Renal cortex interstitium (tissue), 11 donors: Measurements from ENCODE around the gene IFI27L1. TPM values are rescaled to one million over a fixed set of nuclear protein-coding genes. Genes with fewer than 3 reads are reported as not detected.

ENCODE experiments used
- DNase-seq, 11 donors: peaks; one replicate each; pipeline ENCODE4 v3.0.0-alpha.2; 2013; ENCODE audit warnings: low read depth in 9 of 11, low spot score in 4 of 11; ENCODE audit errors: extremely low read depth in 1 of 11
- polyA plus RNA-seq, 3 donors: library from polyadenylated mRNA; unstranded; fragments of 120-200 nt; gene quantifications; one replicate each; pipeline ENCODE4 v1.2.1, GENCODE V29; 2013; ENCODE audit not compliant: insufficient read length in 3 of 3

IFI27L1 gene
- polyA plus RNA-seq, 3 donors, result 24.3 to 35.8 (median 28.0) TPM

DNA sequence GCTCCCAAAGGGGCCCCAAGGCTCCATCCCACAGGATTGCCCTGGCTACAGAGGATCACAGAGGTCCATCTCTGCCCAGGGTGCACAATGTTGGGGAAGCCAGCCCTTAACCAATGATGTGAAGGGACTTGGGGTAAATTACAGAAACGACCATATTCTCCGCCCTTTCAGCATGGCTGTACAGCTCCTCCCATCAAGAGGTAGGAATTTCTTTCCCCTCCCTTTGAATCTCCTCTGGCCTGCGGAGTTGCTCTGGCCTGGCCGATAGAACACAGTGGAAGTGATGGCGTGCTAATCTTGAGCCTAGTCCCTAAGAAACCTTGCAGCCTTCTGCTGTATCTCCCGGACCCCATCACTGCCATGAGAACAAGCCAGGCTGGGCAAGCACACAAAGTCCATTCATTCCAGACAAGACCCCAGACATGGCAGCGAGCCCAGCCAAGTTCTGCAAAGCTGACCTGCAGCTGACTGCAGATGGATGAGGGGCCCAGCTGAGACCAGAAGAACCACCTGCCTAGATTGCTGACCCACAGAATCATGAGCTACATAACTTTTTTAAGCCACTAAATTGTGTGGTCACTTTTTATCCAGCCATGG lies 22.5 kb downstream of the IFI27L1 start:
- DNase-seq, result no peak

DNA sequence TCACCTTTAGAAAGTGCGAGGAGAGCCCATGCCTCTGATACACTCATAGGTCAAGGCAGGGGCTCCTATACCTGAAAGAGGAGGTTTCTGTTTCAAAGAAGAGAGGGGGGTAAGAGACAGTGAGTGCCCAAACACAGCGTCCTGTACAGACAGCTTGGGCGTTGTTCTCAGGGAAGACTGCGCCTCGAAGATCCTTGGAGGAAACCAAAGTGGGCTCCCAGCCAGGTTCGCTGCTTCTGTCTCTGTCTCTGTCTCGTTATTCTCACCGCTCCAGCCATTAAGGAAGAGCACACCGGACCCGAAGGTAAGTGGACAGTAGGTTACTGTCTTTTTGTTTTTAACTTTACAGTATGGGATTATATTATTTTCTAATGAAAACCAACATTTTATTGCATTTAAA lies 23.6 kb downstream of the IFI27L1 start:
- no peak for DNase-seq

GRCh38 chr14:94109915-94110250 lies 28.8 kb downstream of the IFI27L1 start:
- no peak for DNase-seq

DNA sequence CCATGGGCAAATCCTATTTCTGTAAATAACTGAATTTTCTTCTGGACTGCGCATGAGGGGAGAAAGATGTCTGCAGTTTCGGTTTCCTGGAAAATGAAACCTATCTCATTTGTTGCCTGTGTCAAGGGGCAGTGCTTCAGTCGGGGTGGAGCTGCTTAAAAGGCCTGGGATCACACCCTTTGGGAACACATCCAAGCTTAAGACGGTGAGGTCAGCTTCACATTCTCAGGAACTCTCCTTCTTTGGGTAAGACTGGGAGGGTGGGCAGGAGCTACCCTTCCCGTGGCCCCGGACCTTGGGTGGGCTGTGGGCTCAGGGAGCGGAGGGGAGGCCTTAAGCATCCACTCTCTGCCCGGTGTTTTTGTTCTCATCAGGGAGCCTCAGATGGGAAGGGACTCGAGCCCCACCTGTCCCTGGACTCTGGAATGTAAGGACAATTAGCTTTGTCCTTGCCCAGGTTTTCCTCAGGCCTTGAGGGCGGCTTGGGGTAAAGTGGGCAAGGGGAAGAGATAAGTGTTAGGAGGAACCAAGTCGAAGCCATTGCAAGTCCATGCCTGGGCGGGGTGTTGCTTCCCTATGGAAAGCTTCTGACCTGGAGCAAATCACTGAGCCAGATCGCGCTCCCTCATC lies 29.6 kb downstream of the IFI27L1 start, which contains the start of gene IFI27:
Gene IFI27, plus strand, starts transcription at position 185 of the 630 bp plus-strand sequence.
- no peak for DNase-seq

DNA sequence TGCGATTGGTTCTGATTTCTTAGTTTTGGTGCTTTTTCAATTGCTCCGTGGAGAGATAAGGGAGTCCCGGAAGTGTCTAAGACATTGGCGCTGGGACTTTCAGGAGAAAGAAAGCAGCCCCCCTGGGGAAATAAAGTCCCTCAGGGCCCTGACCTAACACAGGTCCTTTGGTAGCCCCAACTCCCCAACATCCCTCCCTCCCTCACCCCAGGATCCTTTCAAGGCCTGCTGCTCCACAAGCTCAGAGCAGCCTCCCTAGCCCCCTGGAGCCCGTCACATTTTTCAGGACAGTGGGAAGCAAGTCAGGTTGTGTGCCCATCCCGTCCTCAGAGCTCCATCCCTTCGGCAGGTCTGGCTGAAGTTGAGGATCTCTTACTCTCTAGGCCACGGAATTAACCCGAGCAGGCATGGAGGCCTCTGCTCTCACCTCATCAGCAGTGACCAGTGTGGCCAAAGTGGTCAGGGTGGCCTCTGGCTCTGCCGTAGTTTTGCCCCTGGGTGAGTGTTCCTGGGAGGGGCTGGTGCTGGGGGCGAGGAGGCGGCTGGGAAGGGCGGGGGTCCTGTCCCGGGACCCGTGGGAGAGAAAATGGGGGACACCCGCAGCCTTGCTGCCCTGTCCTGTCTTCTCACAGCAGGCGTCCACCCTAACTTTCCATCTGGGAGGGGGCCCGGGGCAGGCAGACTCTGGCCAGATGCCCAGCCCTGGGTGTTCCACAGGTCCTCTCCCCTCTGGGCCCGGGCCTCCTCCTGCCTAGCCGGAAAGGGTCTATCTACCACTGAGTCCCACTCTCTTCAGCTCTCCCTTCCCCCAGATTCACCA lies 30.4 kb downstream of the IFI27L1 start:
- DNase-seq, result no peak

GRCh38 chr14:94112513-94113063 lies 31.5 kb downstream of the IFI27L1 start:
- no peak for DNase-seq

DNA sequence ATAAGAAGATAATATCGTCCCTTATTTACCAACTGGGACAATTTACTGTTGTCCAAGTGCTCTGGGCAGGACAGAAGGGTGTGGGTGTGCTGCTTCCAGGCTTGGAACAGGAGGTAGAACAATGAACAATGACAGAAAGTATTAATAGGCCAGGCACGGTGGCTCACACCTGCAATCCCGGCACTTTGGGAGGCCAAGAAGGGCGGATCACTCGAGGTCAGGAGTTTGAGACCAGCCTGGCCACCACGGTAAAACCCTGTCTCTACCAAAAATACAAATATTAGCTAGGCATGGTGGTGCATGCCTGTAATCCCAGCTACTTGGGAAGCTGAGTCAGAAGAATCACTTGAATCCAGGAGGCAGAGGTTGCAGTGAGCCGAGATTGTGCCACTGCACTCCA lies 32.0 kb downstream of the IFI27L1 start:
- DNase-seq, result no peak

DNA sequence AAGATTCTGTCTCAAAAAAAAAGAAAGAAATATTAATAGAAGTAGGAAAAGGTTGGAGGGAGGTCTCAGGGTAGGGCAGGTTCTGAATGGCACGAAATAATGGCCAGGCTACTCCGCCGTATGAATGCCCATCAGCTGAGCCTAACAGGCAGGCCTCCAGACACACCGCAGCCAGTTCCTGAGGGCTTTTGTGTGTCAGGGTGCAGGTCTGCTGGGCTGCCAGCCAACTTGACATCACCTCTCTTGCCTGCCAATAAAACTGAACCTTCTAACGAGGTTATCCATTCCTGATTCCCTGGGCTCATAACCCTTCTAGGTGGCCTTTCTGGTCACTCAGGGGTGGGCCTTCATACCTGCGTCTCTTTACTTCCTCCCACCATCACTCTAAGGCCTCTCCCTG lies 32.4 kb downstream of the IFI27L1 start:
- no peak for DNase-seq

- DNase-seq, result no peak
Observed at GRCh38 chr14:94113908-94114588, 32.9 kb downstream of the IFI27L1 start.

DNA sequence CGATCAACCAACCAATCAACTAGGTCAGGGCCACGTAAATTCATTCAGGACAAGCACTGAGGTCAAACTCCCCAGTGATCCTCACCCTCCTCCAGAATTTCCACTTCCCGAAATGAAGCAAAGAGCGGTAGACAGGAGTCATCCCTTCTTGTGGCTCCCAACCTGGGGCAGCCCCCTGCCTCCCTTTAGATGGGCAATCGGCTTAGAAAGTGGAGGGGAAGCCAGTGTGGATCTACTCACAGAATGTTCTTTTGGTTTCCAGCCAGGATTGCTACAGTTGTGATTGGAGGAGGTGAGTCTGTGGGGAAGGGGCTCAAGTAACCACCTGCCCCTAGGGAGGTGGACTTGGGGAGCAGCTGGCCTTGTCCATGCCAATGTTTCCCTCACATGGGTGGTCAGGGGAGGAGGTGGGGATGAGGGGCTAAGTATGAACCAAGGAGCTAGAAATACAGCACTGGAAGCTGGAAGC lies 33.5 kb downstream of the IFI27L1 start:
- no peak for DNase-seq

- DNase-seq, result no peak
Observed at GRCh38 chr14:94115058-94115591, 34.0 kb downstream of the IFI27L1 start.

DNA sequence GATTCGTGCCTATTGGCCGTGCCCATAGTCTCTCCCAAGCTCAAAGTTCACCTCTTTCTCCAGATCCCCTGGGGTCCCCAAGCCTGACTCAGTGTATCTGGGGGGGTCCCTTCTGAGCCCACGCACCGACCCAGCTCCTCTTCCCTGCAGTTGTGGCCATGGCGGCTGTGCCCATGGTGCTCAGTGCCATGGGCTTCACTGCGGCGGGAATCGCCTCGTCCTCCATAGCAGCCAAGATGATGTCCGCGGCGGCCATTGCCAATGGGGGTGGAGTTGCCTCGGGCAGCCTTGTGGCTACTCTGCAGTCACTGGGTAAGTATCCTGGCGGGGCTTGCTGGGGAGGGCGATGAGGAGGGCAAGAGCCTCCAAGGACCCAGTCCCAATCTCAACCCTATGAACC lies 34.5 kb downstream of the IFI27L1 start:
- no peak for DNase-seq

GRCh38 chr14:94116701-94117100 lies 35.6 kb downstream of the IFI27L1 start:
- DNase-seq, result no peak

- DNase-seq, result no peak
Observed at GRCh38 chr14:94117856-94118255, 36.7 kb downstream of the IFI27L1 start.

- no peak for DNase-seq
Observed at GRCh38 chr14:94119071-94119470, 38.0 kb downstream of the IFI27L1 start.

GRCh38 chr14:94120667-94121340 lies 39.7 kb downstream of the IFI27L1 start:
- DNase-seq, result no peak

GRCh38 chr14:94121485-94121884 lies 40.4 kb downstream of the IFI27L1 start:
- no peak for DNase-seq

DNA sequence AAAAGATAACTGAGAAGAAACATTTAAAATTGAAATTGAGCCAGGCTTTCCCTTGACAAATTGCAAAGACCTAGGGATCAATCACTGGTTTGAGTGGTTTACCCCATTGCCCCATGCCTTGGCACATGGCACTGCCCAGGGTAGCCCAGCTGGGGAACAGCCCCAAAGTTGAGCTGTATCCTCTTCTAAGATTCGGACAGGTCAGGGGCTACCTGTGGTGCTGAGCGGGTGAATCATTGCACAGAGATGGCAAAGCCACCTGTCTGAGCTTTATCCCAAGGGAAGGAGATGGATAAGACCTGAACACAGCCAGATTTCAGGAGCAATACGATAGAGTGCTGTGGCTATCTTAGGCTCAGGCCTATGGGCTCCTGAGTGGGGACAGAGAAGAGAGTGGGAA lies 41.3 kb downstream of the IFI27L1 start:
- DNase-seq, result no peak

- DNase-seq, result no peak
Observed at GRCh38 chr14:94123296-94123695, 42.2 kb downstream of the IFI27L1 start.
